ENCODE results near the gene EHBP1L1.
A peak's percentile ranks its signal among the peaks of the same experiment; 100 is the strongest.

The EHBP1L1 gene

GRCh38 chr11:65595543-65596281 lies 19.9 kb downstream of the EHBP1L1 start, which contains the start of gene KCNK7 (continued):
- TF ChIP-seq ZNF24 (tag by site-specific recombination; IDR thresholded peaks at IDR 0.05) = peak; percentile 89; the same call in 1 of the 2 replicates
- no peak for TF ChIP-seq ZNF335 (tag by site-specific recombination; conservative IDR thresholded peaks at IDR 0.05)
- TF ChIP-seq ZFHX2 (tag by site-specific recombination; conservative IDR thresholded peaks at IDR 0.05) = peak; percentile 62
- no peak; the same call in 1 of the 2 replicates for TF ChIP-seq ZNF18 (tag by site-specific recombination; IDR thresholded peaks at IDR 0.05)
- peak; percentile 49; the same call in 1 of the 2 replicates for TF ChIP-seq EGR2 (tag by site-specific recombination; IDR thresholded peaks at IDR 0.05; ENCODE audit: low read depth)
- no peak for TF ChIP-seq ZNF48 (tag by site-specific recombination; IDR thresholded peaks at IDR 0.05)
- TF ChIP-seq ZNF362 (tag by site-specific recombination; IDR thresholded peaks at IDR 0.05) = no peak
- TF ChIP-seq GLIS1 (tag by site-specific recombination; IDR thresholded peaks at IDR 0.05) = peak; percentile 76
- peak; percentile 83 for TF ChIP-seq KLF1 (tag by site-specific recombination; IDR thresholded peaks at IDR 0.05)

- H3K9me3 ChIP-seq (ENCODE audit: control insufficient read depth, insufficient read depth, low read depth, low read length) = no peaks in the 10 kb centered on the region
- peaks cover 0 to 28% of the 10 kb centered on the region in 2 experiments; a peak in 1 of 3 replicates for H3K36me3 ChIP-seq (ENCODE audit: control insufficient read depth in 2 of 2, insufficient read depth in 1 of 2, low read length in 2 of 2)
- H3K4me1 ChIP-seq (ENCODE audit: control insufficient read depth, insufficient read depth, low read length) = no peaks in the 10 kb centered on the region
- no peak overlapping the region for H3K4me3 ChIP-seq (ENCODE audit: low read depth, low read length)
- ChIA-PET POLR2A (interaction anchor here (0.6 to 1.4 kb wide), 3 partner anchors 20 to 632 kb away, joined by 3 to 6 read pairs (median 3); no protein-coding TSS in a partner anchor), CTCF (no interaction called here)
- no peak overlapping the region for H3K27ac ChIP-seq (ENCODE audit: extremely low read depth, low read depth, low read length)
- TF ChIP-seq REPIN1 (tag by site-specific recombination; IDR thresholded peaks at IDR 0.05; ENCODE audit: low read depth) (no peak), ZNF747 (tag by site-specific recombination; IDR thresholded peaks at IDR 0.05) (no peak), ZNF624 (tag by site-specific recombination; IDR thresholded peaks at IDR 0.05) (no peak), KLF7 (tag by site-specific recombination; IDR thresholded peaks at IDR 0.05; ENCODE audit: borderline replicate concordance) (no peak), ZNF561 (tag by site-specific recombination; IDR thresholded peaks at IDR 0.05; ENCODE audit: borderline replicate concordance) (no peak), ZNF274 (IDR thresholded peaks at IDR 0.05; ENCODE audit: low read length) (no peak), ZNF274 (tag by site-specific recombination; IDR thresholded peaks at IDR 0.05; ENCODE audit: borderline replicate concordance) (no peak), ZBTB21 (tag by site-specific recombination; IDR thresholded peaks at IDR 0.05) (no peak), CTCF (tag by site-specific recombination; IDR thresholded peaks at IDR 0.05) (no peak), BCL6B (tag by site-specific recombination; IDR thresholded peaks at IDR 0.05) (no peak), SALL2 (tag by site-specific recombination; IDR thresholded peaks at IDR 0.05; ENCODE audit: borderline replicate concordance) (no peak), ZNF19 (tag by site-specific recombination; IDR thresholded peaks at IDR 0.05; ENCODE audit: low read depth) (no peak), ZFP69B (tag by site-specific recombination; IDR thresholded peaks at IDR 0.05) (no peak), ZNF148 (tag by site-specific recombination; IDR thresholded peaks at IDR 0.05; ENCODE audit: borderline replicate concordance) (no peak), ZBTB49 (tag by site-specific recombination; IDR thresholded peaks at IDR 0.05; ENCODE audit: low read depth) (no peak), ZEB2 (tag by site-specific recombination; IDR thresholded peaks at IDR 0.05) (no peak), ZNF558 (tag by site-specific recombination; IDR thresholded peaks at IDR 0.05) (no peak)
Observed at GRCh38 chr11:65596520-65596919, 20.7 kb downstream of the EHBP1L1 start.
